Superior temporal gyrus (tissue), 1 donor: ENCODE measurements around the gene TMCO4.
A peak's percentile ranks its signal among the peaks of the same experiment; 100 is the strongest.

Source experiments
- DNase-seq: peaks from one replicate; pipeline ENCODE4 v3.0.0-alpha.2; 2016; ENCODE audit errors: extremely low spot score

TMCO4 gene

GRCh38 chr1:19749685-19750084, 50.0 kb downstream of the TMCO4 start:
- DNase-seq, result no peak

- no peak for DNase-seq
Observed at GRCh38 chr1:19747761-19748160, 52.0 kb downstream of the TMCO4 start.

DNA sequence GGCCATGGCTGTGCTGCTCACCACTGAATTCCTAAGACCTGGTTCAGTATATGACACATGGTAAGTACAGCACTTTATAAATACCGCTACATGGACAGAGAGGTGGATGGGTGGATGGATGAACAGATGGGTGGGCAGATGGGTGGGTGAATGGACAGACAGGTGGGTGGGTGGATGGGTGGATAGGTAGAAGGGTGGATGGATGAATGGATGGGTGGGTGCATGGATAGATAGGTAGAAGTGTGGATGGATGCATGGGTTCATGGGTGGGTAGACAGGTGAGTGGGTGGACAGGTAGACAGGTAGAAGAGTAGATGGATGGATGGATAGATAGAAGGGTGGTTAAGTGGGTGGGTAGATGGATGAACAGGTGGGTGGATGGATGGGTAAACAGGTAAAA, 54.8 kb downstream of the TMCO4 start:
- no peak for DNase-seq

GRCh38 chr1:19744335-19744743, 55.4 kb downstream of the TMCO4 start:
- no peak for DNase-seq

DNA sequence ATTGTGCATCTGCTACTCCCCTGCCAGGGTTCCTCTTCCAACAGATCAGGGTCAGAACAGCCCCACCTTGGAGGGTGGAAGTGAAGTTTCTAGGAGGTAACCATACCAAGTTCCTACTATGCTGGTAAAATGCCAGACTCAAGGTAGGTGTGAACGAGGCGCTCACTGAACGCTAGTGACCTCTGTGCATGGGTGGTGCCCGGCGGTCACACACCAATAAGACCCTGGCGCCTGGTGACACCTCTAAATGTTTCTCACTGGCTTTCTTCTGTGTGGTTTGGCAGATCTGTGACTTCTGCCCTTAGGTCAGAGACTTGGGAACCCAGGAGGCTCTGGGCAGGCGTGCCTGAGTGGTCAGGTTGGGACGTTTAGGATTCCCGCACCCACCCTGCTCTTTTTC, 55.9 kb downstream of the TMCO4 start:
- no peak for DNase-seq

GRCh38 chr1:19743180-19743579, 56.5 kb downstream of the TMCO4 start:
- DNase-seq, result no peak

- no peak for DNase-seq
Observed at GRCh38 chr1:19739628-19740027, 60.1 kb downstream of the TMCO4 start.

DNA sequence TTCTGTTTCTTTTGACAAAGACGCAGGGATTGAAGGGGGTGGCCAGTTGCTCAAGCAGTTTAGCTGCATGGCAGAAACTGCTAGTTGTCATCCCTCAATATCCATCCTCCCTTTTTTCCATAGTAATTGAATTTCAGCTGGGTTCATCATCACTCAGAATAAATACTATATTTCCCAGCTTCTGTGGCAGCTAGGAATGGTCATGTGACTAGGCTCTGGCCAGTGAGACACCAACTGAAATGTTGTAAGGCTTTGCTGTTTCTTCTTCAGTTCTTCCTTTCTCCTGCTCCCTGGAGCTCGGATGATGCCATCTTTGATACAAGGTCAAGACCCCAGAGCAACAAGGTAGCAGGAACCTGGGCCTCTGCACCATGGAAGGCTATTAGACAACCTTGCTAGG, 61.0 kb downstream of the TMCO4 start:
- DNase-seq, result no peak

GRCh38 chr1:19738076-19738475, 61.6 kb downstream of the TMCO4 start:
- no peak for DNase-seq

GRCh38 chr1:19737104-19737825, 62.5 kb downstream of the TMCO4 start:
- DNase-seq, result no peak

GRCh38 chr1:19735440-19736127, 64.1 kb downstream of the TMCO4 start:
- peak; percentile 42 for DNase-seq

DNA sequence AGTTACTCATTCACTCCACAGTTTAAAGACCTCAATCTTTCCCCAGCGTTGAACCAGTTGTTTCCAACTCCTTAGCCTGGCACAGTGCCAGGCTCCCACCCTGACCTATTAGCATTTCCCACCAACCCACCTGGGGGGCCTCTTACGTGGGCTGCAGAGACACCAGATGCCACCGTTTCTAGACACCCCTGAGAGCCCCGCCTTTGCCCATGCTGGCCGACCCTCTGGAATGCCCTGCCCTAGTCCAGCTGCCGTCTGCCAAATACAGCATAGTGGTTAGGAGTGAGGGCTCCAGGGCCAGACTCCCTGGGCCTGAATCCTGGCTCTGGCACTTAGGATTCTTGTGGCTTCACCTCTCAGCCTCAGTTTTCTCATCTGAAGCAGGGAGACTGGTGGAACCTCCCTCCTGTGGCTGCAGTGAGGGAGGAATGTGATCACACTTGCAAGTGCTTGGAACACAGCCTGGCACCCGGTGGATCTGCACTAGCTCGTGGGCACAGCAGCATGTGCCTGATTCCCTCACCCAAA, 65.2 kb downstream of the TMCO4 start:
- DNase-seq, result no peak

- no peak for DNase-seq
Observed at GRCh38 chr1:19734056-19734455, 65.7 kb downstream of the TMCO4 start.

DNA sequence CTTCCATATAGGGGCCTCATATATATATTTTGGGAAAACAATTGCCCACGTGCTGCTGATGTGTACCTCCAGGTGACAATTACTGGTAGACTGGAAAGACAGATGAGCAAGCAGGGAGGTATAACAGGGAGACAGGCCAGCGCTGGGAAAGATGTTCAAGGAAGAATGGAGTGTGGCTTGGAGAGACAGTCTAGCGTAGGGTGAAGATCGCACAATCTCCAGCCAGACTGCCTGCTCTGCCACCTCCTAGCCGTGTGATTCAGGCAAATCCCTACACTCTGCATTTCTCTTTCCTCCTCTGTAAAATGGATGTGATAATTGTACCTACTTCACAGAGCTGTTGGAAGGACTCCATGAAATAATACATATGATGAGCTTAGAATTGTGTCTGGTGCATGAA, 66.1 kb downstream of the TMCO4 start:
- peak; percentile 56 for DNase-seq

DNA sequence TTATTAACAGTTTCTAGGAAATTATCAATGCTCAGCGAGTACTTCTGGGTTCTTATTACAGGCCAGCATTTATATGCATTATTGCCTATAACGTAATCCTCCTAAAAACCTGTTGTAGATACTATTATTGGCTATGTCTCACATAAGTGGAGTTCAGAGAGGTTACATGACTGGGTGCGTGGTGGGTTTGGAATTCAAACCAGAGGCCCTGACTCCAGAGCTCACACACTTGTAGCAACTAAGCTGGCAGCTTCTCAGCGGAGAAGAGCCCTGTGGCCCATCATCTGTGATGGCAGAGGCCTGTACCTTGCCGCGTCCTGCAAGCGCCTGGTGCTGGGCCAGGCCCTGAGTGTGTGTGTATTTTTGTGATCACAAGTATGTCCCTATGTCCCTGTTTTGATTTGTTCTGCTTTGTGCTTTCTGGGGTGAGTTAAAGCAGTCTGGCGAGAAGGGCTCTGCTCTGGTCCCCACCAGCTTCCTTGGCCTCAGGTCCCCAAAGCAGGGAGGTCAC, 68.3 kb downstream of the TMCO4 start:
- no peak for DNase-seq

DNA sequence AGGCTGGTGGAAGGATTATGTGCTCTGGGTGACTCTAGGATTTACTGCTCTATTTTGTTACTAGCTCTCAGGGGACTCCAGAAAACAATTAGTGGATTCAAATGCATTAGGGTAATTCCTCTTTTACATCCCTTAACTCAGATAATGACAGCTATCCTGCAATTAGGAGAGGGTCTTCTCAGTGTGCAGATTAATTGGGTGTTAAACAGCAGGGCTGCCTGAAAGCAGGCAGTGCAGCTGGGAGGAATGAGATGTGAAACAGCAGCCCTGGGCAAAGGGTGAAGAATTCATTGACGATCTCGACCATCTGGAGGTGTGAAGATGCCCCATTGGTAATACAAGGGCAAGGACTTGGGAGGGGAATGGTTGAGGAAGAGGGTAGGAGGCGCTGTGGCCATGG, 68.9 kb downstream of the TMCO4 start:
- no peak for DNase-seq

DNA sequence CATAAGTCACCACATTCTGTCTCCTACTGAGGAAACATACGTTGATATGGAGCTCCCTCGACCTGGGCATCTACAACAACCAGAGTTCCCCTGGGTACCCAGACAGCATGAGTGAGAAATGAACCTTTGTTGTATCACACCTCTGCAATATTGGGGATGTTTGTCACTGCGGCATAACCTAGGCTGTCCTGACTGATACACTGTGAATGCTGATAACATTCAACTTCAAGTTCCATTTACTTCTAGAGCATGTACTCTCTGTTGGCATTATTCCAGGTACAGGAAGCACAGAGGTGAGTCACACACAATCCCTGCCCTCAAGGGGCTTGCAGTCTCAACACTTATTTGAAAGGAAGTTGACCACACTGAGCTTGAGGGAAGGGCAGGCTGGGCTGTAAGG, 69.5 kb downstream of the TMCO4 start:
- no peak for DNase-seq

DNA sequence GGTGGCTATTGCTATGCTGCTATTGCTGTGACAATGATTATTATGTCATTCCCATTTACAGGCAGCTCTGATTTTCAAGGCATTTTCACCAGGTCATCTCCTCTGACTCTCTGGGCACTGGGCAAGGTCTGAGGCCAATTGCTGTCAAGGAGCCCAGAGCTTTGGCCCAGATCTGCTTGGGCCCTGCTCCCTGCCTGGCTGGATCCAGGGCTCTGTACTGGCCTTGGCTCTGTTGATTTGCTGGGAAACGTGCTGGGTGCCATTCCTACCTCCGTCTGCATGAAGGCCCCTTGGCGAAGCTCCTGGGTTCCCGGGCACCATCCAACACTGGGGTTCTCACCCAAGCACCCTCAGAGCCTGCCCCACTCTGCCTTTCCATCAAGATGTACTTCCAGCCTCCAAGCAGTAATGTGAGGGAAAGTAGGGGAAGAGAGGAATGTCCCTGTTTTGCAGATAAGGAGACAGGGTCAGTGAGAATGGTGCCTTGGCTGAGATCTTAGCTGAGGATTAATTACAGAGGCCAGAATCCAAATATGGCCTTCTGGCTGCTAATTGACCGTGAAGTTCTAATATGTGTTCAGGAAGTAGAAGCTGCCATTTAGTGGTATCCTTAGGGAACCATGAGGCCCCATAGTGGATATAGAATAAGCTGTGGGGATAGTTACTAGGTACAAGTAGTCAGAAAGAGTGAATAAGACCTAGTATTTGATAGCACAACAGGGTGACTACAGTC, 71.1 kb downstream of the TMCO4 start:
- no peak for DNase-seq

DNA sequence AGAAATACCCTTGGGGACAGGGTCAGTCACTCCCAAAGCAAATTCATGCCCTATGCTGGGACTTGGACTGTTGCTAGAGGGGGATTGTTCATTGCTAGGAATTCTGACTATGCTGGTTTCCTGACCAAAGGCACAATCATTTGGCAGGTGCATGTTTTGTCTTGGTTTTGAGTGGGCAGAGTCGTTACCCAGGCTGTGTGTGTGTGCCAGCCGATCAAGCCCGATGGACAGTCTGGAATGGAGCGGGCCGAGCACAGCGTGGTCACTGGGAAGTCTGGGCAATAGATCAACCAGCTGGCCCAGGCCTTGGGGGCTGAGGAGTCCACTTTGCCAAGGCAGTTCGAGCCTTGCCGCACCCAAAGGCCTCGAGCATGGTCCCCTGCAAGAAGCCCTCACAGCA, 74.1 kb downstream of the TMCO4 start:
- DNase-seq, result no peak

- no peak for DNase-seq
Observed at GRCh38 chr1:19723874-19724273, 75.8 kb downstream of the TMCO4 start.

DNA sequence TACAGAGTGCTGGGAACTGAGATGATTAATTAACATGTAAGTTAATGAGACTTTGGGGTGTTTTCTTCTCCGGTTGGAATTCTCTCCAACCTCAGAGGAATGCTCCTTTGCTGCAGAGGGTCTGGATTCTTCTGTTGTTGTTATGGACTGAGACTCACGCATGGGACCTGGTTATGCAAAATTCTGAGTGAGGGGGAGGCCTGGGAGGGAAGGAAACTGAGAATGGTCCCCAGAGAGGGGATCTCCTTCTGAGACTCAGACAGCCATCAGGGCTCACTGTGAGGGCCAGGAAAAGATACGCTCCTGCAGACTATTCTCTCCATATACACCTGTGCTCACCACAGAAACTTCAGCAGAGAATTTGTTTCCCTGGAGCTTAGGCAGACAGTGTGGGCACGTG, 78.7 kb downstream of the TMCO4 start:
- no peak for DNase-seq

- DNase-seq, result no peak
Observed at GRCh38 chr1:19720174-19720573, 79.5 kb downstream of the TMCO4 start.
